Choroid plexus epithelial cell (primary cell): ENCODE results near the gene ASTE1.
A peak's percentile ranks its signal among the peaks of the same experiment; 100 is the strongest.
"Not testable (repeated sequence)": the region's sequence is repeated elsewhere in the genome, so short reads cannot be mapped to it uniquely, and the experiment has no call there.

Experiments
- DNase-seq: peaks from one replicate; pipeline ENCODE4 v3.0.0-alpha.2; 2010; ENCODE audit warnings: low read depth
- H3K4me3 ChIP-seq: 2 replicates; pipeline ENCODE4 v1.5.1; 2011; ENCODE audit warnings: low read depth, mild to moderate bottlenecking, control low read depth, low read length, moderate library complexity
- TF ChIP-seq, protein P1 (sequence below): conservative IDR thresholded peaks from 2 replicates; pipeline ENCODE4 v1.5.1; 2011; ENCODE audit warnings: low read depth, mild to moderate bottlenecking, control low read depth, inconsistent platforms, low read length, moderate library complexity

The ASTE1 gene

DNA sequence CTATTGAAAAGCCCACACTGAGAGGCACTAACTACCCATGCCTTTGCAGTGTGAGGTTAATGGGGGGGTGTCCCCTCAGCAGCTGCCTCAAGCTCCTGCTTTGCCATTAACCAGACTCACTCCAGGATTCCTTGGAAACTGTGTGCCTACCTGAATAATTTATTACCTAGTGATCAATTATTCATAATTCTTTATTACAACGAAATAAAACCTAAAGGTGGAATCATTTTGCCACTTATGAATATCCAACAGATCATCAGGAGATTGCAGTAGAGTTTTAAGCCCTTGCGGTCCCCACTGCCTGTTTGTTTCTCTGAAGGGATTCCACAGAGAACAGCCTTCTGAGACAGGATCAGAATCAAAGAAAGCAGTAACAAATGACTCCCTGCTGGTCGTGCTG lies 23.4 kb upstream of the ASTE1 start:
- DNase-seq: no peak
- no peak overlapping the region for H3K4me3 ChIP-seq
- TF ChIP-seq, protein P1, sequence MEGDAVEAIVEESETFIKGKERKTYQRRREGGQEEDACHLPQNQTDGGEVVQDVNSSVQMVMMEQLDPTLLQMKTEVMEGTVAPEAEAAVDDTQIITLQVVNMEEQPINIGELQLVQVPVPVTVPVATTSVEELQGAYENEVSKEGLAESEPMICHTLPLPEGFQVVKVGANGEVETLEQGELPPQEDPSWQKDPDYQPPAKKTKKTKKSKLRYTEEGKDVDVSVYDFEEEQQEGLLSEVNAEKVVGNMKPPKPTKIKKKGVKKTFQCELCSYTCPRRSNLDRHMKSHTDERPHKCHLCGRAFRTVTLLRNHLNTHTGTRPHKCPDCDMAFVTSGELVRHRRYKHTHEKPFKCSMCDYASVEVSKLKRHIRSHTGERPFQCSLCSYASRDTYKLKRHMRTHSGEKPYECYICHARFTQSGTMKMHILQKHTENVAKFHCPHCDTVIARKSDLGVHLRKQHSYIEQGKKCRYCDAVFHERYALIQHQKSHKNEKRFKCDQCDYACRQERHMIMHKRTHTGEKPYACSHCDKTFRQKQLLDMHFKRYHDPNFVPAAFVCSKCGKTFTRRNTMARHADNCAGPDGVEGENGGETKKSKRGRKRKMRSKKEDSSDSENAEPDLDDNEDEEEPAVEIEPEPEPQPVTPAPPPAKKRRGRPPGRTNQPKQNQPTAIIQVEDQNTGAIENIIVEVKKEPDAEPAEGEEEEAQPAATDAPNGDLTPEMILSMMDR: no peak

DNA sequence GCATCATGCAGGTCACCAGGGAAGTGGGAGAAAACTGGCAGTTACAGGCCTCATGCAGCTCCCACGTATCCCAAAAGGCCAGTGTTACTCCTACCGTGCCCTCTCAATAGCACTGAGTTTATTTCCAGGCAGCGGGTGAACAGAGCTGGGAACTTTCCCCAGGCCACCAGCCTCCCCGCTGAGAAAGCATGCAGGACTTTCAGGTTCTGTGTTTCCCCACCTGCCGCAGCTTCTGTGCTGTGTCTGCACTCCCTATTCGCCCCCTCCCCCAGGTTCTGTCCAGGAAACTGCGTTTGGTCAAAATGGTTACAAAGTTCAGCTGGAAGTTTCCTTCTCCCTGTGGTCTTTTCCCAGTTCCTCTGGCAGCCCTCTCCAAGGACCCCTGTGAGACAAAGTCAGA lies 21.4 kb upstream of the ASTE1 start:
- no peak overlapping the region for H3K4me3 ChIP-seq
- TF ChIP-seq, protein P1: no peak
- DNase-seq: no peak

DNA sequence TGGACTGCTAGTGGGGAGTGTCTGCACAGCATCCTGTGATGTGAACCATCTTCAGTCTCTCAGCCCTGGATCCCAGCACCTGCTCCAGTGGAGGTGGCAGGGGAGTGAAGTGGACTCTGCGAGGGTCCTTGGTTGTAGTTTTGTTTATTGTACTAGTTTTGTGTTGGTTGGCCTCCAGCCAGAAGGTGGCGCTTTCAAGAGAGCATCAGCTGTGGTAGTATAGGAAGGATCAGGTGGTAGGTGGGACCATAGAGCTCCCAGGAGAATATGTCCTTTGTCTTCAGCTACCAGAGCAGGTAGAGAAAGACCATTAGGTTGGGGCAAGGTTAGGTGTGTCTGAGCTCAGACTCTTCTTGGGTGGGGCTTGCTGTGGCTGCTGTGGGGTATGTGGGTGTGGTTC lies 21.0 kb upstream of the ASTE1 start:
- TF ChIP-seq, protein P1: no peak
- H3K4me3 ChIP-seq: no peak overlapping the region
- DNase-seq: no peak

DNA sequence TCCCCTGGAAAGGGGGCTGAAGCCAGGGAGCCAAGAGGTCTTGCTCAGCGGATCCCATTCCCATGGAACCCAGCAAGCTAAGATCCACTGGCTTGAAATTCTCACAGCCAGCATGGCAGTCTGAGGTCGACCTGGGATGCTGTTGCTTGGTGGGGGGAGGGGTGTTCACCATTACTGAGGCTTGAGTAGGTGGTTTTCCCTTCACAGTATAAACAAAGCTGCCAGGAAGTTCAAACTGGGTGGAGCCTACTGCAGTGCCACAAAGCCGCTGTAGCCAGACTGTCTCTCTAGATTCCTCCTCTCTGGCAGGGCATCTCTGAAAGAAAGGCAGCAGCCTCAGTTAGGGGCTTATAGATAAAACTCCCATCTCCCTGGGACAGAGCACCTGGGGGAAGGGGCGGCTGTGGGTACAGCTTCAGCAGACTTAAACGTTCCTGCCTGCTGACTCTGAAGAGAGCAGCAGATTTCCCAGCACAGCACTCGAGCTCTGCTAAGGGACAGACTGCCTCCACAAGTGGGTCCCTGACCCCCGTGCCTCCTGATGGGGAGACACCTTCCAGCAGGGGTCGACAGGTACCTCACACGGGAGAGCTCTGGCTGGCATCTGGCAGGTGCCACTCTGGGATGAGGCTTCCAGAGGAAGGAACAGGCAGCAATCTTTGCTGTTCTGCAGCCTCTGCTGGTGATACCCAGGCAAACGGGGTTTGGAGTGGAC lies 15.8 kb upstream of the ASTE1 start:
- H3K4me3 ChIP-seq, DNase-seq: not testable (repeated sequence)

DNA sequence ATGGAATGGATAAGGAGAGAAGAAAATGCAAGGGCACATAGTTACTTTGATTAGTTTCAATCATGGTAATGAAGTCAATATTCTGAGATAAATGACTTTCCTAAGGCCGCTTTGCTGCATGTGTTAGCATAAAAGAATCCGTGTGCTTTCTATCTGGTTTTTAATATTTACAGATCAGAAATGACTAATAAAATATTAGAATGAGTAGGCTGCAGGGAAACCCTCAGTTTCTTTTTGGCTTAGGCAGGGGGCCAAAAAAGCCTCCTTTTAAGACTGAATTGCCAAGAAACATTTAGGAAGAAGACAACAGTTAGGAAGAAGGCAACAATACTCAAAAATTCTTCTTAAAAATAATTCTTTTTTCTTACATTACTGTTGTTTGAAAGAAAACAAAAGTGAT lies 11.7 kb upstream of the ASTE1 start:
- no peak for DNase-seq
- TF ChIP-seq, protein P1: no peak
- no peak overlapping the region for H3K4me3 ChIP-seq

DNA sequence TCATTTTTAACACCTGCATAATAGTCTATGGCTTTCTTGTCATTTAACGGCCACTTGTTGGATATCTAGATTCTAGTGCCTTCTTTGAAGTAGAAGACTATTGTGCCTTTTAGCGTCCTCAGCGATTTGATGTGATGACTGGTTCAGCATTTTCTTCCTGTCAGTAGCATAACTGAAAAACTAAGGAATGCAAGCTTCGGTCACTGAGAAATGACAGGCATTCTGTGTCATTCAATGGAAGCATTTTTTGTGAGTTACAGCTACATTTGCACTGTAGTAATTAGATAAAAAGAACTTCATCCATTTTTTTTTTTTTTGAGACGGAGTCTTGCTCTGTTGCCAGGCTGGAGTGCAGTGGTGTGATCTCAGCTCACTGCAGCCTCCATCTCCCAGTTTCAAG lies 10.4 kb upstream of the ASTE1 start:
- TF ChIP-seq, protein P1: no peak
- H3K4me3 ChIP-seq: no peak overlapping the region
- DNase-seq: no peak

DNA sequence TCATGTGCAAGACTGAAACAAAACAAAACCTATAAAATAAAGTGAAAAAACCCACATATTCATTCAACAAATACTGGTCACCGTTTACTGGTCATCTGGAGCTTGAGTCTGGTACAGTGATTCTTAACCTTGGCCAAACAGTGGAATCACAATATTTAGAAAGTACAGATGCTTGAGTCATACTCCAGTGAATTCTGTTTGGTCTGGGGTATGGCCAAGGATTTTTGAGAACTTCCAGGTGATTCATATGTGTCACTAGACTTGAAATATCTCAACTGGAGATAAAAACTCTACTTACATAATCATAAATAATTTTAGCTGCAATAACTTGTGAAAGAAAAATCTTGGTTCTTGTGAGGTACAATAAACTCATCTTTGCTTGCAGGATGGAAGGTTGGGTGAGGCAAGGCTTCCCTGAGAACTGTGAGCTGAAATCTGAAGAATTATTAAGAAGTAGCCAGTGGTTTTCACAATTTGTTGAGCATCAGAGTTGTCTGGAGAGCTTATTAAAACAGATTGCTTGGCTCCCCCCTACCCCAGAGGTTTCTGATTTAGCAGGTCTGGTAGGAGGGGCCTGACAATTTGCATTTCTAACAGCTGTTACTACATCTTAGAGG lies 9.7 kb upstream of the ASTE1 start:
- TF ChIP-seq, protein P1: no peak
- peak; percentile 80 for DNase-seq
- no peak overlapping the region for H3K4me3 ChIP-seq
